HG02885 (cell line): ENCODE results near the gene VWC2L.

ENCODE experiments used
- ATAC-seq: cut with Tn5 transposase; IDR thresholded peaks from one replicate; pipeline ENCODE4 v1.9.1; 2021; ENCODE audit warnings: mild to moderate bottlenecking; ENCODE audit not compliant: unreplicated experiment, poor library complexity

VWC2L gene

DNA sequence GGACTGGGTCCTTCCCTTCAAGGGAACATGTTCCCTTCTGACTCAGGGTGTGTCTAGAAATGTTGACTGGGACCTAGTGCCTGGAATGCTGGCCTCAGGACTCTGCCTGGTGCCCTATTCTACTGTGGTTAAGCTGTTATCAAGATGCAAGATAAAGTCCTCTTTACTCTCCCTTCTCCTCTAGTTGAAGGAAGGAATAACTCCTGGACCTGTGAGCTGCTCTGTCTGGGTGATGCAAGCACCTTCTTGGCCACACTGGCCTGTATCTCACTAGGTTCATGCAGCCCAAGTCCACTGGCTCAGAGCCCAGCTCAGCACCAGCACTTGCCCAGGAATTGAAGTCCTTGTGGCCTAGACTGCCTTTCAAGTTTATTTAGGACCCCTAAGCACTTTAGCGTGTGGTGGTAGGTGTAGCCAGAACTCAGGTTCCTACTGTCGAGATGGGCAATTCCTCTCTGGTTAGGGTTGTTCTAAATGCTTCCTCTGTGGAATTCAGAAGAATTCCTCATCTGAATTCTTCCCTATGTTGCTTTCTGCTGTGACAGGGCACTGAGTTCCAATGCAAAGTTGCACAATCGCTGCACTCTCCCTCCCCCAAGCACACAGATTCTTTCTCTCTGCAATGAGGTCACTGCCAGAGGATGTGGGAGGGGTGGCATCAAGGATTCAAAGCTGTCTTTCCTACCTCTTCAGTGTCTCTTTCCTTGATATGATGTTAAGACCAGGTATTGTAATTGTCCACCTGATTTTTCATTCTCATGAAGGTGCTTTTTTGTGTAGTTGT lies 54.7 kb downstream of the VWC2L start:
- no peak for ATAC-seq

DNA sequence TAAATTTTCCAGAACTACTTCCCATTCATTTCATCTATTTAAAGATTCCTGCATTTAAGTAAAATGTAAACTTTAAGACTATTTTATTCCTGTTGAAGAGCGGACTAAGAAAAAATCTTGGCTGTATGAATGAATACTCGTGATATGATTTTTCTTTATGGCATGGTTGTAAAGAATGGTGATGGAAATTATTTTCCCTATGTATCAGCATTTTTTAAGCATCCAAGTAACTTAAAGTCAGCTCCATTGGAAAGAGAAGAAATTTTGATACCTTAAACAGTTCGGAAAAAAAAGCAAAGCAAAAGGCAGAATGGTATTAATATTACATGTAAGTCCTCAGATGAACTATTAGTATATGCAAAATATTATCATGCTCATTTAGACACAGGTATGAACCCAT lies 58.9 kb downstream of the VWC2L start:
- no peak for ATAC-seq

DNA sequence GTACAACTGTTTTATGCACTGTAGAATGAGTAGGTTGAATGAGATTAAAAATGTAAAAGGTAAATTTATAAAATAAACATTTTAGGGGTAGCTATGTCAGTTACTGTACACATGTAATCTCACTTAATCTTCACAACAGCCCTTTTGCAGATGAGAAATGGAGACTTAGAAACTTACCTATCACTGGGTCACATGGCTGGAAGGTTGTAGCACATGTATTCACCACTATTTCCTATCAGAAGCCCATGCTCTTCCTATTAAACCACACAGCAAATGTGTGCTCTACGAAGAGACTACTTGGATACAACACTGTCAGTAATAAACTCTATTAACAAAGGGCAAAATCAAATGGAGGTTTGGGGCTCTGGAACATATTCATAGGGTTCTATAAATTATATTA lies 60.5 kb downstream of the VWC2L start:
- no peak for ATAC-seq

DNA sequence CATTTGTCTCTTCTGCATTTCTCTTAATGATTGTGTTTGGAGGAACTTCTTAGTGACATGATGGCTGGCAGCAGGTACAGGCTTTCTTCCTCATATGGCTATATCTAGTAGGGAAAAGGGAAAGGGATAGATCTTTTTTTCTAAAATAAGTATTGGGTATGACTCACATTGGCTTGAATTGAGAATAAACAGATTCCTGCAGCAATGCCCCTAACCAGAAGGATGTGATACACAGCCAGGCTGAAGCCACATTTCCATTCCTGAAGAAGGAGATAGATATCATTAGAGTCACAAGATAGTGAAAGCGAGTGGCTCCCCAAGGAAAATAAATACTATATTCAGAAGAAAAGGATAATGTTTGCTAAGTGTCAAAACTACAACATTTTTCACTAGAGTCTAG lies 61.1 kb downstream of the VWC2L start:
- no peak for ATAC-seq

DNA sequence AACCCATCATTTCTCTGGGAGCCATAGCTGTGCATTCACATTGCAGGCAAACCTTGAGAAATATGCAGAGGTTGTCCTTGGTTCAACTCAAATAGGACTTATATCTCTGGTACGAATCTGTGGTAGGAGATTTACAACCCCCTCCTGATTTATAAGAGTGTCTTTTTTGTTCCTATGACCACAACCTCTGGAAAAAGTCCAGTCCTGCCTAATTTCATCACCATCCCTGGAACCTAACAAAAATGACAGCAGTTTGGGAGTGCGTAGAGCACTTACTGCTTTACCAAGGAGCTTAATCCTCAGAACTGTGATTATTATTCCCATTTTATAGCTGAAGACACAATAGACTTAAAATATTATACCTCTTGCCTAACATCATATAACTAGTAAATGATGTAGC lies 66.5 kb downstream of the VWC2L start:
- ATAC-seq = no peak

DNA sequence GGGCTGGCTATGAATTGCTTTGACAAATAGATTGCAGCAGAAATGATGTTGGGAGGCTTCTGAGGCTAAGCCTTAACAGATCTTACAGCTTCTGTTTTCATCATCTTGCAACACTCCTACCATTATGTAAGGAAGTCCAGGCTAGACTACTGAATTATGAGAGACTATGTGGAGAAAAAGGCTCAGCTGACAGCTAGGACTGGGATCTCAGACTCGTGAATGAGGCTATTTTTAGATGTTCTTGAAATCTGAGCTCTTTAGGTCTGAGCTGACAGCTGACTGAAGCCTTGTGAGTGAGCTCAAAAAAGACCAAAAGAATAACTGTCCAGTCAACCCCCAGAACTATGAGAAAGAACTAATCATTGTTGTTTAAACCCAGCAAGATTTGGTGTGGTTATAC lies 70.3 kb downstream of the VWC2L start:
- ATAC-seq = no peak

DNA sequence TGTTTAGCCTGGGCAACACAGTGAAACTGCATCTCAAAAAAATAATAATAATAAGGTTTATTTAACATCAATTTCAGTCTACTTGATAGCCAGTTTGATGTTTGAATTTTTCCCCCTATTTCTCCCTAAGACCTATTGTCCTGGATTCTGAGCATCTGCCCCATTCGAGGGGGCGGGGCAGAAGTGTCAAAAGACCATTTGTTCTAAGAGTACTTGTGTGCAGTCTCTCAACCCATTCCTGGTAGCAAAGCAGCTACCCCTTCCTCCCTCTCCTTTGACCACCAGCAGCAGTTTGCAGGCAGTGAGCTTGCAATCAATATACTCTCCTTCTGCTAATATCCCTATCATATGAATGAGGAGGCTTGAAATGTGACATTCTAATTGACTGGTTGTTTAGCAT lies 71.9 kb downstream of the VWC2L start:
- no peak for ATAC-seq

DNA sequence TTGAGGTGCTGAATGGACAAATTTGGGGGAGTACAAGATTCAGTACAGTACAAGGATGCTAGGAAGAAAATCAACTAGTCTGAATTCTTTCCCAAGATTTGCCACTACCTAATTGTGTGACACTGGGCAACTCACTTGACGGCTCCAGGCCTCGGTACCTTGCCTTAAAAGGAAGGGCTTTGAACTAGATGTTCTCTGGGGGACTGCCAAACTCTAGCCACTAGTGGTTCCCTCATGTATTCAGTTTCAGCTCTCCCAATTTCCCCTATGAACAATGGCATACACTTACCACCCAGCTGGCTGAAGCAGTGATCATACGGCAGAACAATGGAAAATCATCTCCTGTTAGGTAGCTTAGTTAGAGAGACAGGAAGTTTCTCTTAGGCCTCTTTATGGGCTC lies 73.4 kb downstream of the VWC2L start:
- no peak for ATAC-seq

DNA sequence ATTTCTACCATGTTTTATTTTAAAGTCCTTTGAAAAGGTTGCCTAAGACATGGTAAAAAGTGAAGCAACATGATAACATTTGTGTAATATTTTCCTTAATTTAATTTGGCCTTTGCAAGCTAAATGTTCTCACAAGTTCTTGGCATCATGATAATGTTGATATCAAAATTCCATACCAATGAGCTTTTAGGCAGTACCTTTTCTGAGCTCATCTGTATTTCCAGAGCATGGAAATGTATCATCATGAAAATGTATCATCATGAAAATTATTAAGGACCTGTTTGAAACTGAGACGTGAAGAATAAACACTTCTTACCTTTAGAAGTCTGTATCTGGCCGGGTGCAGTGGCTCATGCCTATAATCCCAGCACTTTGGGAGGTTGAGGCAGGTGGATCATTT lies 73.8 kb downstream of the VWC2L start:
- ATAC-seq = no peak

DNA sequence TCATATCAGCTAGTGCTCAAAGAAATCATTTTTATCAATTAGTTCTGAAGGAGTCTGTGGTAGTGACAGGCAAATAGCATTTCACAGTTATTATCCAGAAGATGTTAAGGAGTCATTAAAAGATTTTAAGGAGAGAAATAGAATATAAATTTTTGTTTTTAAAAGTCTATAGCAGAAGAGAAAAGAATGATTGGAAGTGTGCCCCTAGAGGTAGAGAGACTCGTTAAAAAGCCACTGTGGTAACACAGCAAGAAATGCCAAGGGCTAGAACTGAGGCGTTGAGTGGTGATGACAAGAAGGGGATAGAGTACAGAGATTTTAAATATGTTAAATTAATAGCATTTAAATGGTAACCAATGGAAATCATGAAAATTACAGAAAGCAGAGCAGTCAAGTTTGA lies 78.3 kb downstream of the VWC2L start:
- no peak for ATAC-seq

DNA sequence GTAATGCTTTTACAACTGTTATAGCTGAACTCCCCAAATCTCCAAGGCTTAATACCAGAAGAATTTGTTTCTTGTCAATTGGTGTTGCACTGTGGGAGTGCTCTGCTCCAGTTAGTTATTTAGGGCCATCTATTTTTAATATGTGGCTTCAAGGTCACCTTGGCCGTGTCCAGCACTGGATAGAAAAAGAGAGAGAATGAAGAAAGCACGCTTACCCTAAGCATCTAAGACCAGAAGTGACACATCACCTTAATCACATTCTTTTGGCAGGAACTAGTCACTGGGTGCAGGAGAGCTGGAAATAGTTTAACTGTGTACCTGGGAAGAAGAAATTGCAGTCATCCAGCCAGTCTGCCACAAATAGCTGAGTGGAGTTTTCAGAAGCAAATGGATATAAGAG lies 78.8 kb downstream of the VWC2L start:
- ATAC-seq = no peak

DNA sequence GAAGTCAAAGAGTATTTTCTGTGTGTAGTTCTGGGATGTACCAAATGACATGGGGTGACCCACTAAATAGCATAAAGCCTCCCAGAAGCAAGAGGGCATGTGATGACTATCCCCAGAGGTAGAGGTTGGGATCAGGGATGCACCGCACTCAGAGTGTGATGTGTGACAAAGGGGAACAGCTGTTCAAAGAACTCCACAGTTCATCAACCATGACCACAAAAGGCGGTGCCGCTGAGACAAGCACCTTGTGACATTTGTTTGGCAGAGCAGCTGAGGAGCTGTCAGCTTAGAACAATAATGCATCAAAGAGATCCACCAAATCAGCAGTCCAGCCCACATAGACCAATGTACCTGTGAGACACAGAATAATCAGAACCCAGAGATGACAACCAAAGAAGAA lies 81.3 kb downstream of the VWC2L start:
- ATAC-seq = no peak

DNA sequence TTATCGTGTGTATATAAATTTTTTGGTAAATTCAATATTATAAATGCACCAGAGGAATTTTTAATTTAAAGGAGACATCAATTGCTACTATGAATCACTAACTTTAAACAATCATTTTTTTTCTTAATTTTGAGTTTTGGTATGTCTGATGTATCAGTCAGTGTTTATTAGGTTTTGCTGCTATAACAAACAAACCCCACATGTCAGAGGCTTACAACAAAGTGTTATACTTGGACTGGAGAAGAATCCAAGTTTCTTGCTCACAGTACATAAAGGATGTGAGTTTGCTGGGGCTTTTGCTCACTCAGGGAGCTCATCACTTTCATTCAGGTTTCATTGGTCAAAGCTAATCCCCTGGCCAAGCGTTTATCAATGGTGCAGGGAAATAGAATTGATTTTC lies 81.8 kb downstream of the VWC2L start:
- ATAC-seq = no peak

DNA sequence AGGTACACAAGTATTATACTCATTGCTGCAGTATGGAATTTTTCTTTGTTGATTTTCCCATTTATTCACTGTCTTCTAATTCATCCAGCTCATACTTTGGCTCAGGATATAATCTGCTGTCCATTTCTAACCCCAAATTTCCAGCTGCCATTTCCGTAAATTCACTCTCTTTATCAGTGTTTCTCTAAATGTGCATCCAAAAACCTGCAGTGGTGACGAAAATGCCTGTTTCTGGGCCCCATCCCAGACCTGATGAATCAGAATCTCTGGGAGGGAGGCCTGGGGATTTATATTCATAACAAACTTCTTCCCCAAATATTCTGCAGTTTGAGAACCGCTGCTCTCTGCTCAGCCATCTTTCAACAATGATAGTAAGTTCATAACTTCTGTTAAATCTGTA lies 86.6 kb downstream of the VWC2L start:
- ATAC-seq = no peak

DNA sequence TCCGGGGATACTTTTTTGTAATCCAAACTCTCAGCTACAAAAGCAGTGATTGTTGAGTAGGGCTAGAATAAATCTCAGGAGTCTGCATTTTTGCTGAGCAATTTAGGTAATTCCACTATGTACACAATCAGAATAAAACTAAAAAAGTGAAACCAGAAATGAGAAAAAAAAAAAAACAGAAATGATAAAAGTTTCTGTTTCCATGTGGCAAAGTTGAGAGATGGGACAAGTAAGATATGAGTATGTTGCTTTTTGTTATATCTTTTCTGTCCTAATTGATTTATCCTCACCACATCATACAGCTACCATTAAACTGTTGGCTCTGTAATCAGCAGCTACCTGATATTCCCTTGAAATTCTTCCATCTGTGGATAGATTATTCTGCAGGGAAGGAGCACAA lies 92.7 kb downstream of the VWC2L start:
- peak; percentile 66 for ATAC-seq

DNA sequence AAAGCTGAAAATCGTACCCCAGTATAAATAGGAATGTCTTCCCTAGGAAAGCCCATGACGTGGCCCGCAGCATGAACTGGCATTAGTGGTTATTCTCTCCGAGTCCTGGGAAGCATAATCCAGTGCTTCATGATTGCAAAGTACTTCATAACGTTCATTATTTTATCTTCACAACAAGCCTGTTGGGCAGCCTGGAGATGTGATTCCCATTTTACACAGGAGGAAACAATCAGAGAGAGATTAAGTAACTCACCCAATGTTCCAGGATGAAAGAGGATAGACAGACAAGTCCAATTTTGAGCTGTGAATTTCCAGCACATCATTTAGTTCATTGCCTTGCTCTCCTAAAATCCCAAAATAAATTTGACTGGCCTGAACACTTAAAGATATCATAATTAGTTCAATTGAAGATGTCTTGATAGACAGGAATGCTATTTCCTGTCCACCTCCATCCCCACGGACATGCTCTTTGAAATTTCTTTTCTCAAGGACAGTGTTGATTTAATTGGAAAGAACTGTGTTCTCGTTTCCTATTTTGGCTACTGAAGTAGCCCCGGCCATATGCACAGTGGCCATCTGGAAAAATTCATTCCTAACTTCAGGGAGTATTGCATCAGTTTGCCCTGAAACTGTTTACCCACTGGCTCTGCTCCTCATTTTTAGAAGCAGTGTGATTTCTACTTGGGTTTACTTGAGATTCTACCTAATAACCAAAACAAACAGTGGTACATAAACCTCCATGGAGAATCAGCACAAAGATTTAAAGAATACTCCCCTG lies 93.9 kb downstream of the VWC2L start:
- ATAC-seq = no peak

DNA sequence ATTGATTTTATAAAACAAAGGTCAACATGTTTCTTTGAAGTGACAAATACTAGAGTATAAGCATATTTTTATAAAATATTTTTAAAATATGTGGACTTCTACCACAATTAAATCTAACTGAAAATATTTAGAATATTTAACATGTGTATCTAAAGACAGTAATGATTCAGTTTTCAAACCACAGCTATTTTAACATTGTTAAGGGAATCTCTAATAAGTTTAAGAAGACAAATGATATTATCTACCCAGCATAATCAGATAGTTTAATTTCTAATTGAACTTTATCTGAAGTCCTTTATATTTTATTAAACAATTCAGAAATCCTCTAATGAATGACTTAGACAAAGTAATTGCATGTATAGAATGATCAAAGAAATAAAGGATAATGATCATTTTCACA lies 96.2 kb downstream of the VWC2L start:
- no peak for ATAC-seq

DNA sequence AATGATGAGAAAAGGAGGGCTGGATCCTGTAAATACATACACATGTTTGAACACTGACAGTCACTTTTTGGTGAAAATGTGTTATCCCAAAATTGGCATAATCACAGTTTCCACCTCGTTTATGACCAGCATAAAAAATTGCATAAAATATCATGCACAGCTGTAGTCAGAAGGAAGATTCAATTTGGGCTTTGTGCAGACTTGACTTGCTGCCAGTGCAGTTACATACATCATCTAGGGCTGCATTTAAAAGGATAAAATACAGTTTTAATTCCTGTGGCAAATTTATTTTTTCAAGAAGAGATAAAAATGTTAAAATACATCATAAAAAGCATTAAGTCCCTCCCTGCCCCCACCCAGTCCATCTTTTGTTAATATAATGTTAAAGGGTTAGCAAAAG lies 103.8 kb downstream of the VWC2L start:
- no peak for ATAC-seq

DNA sequence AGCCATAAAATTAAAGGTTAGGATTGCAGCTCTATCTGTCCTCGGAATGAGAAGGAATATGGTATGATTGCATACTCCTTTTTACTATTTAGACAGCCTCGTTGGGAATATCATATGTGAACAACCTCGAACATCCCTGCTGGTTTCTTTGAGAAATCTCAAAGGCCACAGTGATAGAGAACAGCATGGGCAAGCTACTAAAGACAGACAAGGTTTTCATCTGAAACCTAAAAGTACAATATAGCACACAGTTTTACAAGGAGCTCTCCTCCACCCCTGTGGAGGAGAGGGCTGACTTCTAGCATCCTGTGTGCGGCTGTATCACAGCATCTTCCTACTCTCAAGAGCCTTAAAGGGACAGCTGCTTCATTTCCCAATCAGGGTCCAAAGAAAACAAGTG lies 104.3 kb downstream of the VWC2L start:
- ATAC-seq = no peak

DNA sequence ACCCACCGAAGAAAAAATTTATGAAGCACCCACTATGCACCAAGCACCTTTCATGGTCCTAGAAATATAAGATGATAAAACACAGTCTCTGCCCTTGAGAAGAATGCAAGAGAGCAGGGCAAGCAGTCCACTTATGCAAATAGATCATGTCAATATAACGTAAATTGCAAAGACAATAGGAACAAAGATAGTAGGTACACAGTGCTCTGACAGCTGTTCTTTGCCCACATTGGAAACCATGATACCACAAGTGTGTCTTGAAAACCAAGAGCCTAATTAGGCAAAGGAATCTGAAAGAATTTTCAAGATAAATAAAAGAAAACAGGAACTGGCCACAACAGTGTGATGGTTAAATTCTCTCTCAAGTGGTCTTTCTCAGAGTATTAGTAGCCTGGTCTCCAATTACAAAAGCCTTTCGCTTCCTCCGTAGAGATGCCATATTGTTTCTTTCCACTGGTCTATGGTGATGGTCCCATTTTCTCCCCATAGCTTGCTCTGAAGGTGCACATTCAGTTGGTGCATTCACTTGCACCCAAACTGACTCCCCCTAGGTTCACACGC lies 108.5 kb downstream of the VWC2L start:
- ATAC-seq = no peak

DNA sequence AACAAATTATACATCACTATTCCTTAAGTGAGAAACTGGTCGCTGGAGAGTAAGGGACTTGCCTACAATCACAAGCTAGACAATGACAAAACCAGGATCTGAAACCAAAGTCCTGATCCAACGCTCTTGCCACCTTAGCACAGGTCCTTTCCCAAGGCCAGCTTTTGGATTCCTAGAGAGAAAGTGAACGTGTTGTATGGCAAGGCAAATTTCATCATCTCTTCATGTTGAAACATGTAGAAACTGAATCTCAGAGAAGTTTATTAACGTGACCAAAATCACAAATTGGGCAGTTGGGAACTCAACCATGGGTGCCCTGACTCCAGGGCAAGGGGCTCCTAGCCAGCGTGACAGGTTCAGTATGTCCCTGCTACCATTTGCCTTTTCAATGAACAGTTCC lies 118.2 kb downstream of the VWC2L start:
- no peak for ATAC-seq

DNA sequence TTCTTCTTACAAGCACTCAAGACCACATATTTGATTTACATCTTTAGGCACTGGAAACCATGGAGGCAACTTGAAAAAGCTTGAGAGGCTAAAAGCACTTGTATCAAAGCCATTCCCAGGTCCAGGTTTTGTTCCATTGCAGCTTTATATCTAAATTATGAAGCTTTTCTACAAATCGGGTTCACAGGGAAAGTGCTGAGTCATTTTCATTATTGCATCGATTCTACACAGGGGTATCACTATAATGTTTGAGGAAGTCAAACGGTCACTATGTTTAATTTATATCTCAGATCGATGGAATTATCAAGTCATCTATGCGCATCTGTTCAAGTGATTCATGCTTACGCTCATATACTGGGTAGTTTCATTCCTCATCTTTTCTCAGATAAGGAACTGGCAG lies 118.7 kb downstream of the VWC2L start:
- no peak for ATAC-seq
